Stimulated activated naive CD4-positive, alpha-beta T cell (primary cell): ENCODE data around the gene ALDH1L1.

Experiments
- DNase-seq, 6 experiments: peaks; one replicate each; lab custom pipeline; 2025; lab: John Stamatoyannopoulos, UW

ALDH1L1 gene

GRCh38 chr3:126180477-126181397, at the start of gene ALDH1L1:
ALDH1L1 (minus strand) TSS chr3:126180586; CDS start chr3:126160979, 19,607 bp downstream.
- DNase-seq: no peak

- no peak for DNase-seq
Measured at GRCh38 chr3:126226374-126226773, 46.0 kb upstream of the ALDH1L1 start.

GRCh38 chr3:126216416-126216815, 36.0 kb upstream of the ALDH1L1 start:
- no peak for DNase-seq

GRCh38 chr3:126213379-126214028, 33.1 kb upstream of the ALDH1L1 start:
- no peak for DNase-seq

GRCh38 chr3:126212620-126213378, 32.4 kb upstream of the ALDH1L1 start:
- DNase-seq: no peak

- DNase-seq: no peak
Measured at GRCh38 chr3:126212250-126212619, 31.8 kb upstream of the ALDH1L1 start.

- no peak for DNase-seq
Measured at GRCh38 chr3:126211569-126211968, 31.2 kb upstream of the ALDH1L1 start.

- no peak for DNase-seq
Measured at GRCh38 chr3:126210606-126211005, 30.2 kb upstream of the ALDH1L1 start.

GRCh38 chr3:126209741-126210140, 29.4 kb upstream of the ALDH1L1 start:
- DNase-seq: no peak

- no peak for DNase-seq
Measured at GRCh38 chr3:126208606-126209256, 28.3 kb upstream of the ALDH1L1 start.

GRCh38 chr3:126208182-126208581, 27.8 kb upstream of the ALDH1L1 start:
- no peak for DNase-seq

- no peak for DNase-seq
Measured at GRCh38 chr3:126207166-126207565, 26.8 kb upstream of the ALDH1L1 start.

- no peak for DNase-seq
Measured at GRCh38 chr3:126205717-126206655, 25.6 kb upstream of the ALDH1L1 start.

GRCh38 chr3:126202680-126203079, 22.3 kb upstream of the ALDH1L1 start:
- DNase-seq: no peak

GRCh38 chr3:126202276-126202675, 21.9 kb upstream of the ALDH1L1 start:
- DNase-seq: no peak

GRCh38 chr3:126201168-126201567, 20.8 kb upstream of the ALDH1L1 start:
- no peak for DNase-seq

GRCh38 chr3:126200534-126200933, 20.1 kb upstream of the ALDH1L1 start:
- DNase-seq: no peak

GRCh38 chr3:126199256-126199655, 18.9 kb upstream of the ALDH1L1 start:
- no peak for DNase-seq

- DNase-seq: peak in 2 of 6 experiments; percentile 2 to 33
Measured at GRCh38 chr3:126197854-126198584, 17.6 kb upstream of the ALDH1L1 start.

GRCh38 chr3:126197343-126197742, 17.0 kb upstream of the ALDH1L1 start:
- DNase-seq: no peak
